ENCODE data around the gene SCP2D1. TPM values are rescaled to one million over a fixed set of nuclear protein-coding genes. Genes with fewer than 3 reads are reported as not detected.

SCP2D1 gene
- polyA plus RNA-seq, 1 of the 3 experiments (the other 2 are of a cell fraction): not detected

Other genes starting within 250 kb of the SCP2D1 start
- gene SMIM26, start 246.4 kb upstream of the SCP2D1 start, polyA plus RNA-seq (2012; rRNA removed): 155 TPM in 2 replicates
- 73.6 and 81.1 TPM in 2 replicates for gene DTD1, start 225.7 kb upstream of the SCP2D1 start, polyA plus RNA-seq (2012; rRNA removed)